ENCODE results near the gene KIAA1755.

DNA sequence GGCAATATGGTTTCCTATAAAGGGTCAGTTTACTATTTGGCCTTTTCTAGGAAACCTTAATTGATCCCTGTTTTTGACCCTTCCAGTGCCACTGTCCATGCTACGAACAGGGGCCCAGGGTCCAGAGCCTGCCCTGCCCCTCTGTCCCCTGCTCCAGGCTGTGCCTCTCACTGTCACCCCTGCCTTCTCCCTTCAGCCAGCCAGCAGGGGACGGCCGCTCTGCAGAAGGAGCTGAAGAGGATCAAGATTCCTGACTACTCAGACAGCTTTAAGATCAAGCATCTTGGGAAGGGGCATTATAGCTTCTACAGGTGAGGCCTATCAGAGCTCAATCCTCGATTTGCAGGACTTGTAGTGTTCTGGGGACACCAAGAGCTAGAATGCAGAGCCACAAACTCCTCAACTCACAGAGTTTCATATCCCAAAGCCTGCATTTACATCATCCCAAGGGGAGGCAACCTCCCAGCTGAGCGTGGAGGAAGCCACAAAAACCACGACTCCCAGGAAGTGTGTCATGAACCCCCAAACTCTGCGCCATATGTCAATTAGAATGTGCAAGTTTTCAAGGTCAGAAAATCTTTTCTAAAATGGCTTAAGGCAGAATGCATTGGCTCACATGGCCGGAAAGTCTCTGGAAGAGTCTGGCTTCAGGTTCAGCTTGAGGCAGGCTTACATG, 47.0 kb upstream of the KIAA1755 start:
- TF ChIP-seq, protein P1, sequence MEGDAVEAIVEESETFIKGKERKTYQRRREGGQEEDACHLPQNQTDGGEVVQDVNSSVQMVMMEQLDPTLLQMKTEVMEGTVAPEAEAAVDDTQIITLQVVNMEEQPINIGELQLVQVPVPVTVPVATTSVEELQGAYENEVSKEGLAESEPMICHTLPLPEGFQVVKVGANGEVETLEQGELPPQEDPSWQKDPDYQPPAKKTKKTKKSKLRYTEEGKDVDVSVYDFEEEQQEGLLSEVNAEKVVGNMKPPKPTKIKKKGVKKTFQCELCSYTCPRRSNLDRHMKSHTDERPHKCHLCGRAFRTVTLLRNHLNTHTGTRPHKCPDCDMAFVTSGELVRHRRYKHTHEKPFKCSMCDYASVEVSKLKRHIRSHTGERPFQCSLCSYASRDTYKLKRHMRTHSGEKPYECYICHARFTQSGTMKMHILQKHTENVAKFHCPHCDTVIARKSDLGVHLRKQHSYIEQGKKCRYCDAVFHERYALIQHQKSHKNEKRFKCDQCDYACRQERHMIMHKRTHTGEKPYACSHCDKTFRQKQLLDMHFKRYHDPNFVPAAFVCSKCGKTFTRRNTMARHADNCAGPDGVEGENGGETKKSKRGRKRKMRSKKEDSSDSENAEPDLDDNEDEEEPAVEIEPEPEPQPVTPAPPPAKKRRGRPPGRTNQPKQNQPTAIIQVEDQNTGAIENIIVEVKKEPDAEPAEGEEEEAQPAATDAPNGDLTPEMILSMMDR (IDR thresholded peaks at IDR 0.05), result no peak
- TF ChIP-seq EZH2phosphoT487 (IDR thresholded peaks at IDR 0.05), result no peak

All from neural progenitor cell (in vitro differentiated cells).